ENCODE data around the gene ARHGEF19. TPM values are rescaled to one million over a fixed set of nuclear protein-coding genes. Genes with fewer than 3 reads are reported as not detected.
A peak's percentile ranks its signal among the peaks of the same experiment; 100 is the strongest.

The ARHGEF19 gene
- total RNA-seq, 1 experiment from 2014 or later = 21.6 TPM

- TF ChIP-seq POLR2AphosphoS5 (IDR thresholded peaks at IDR 0.05; ENCODE audit: low read depth, low read length) (no peak), REST (IDR thresholded peaks at IDR 0.05; ENCODE audit: insufficient read depth in 1 of 2, low read depth in 2 of 2, low read length in 1 of 2) (no peak), TCF7L2 (IDR thresholded peaks at IDR 0.05; ENCODE audit: low read depth, low read length) (peak; percentile 84)
- Histone ChIP-seq H3K4me3 (ENCODE audit: low read depth in 2 of 2, low read length in 2 of 2) (no peak overlapping the region), H3K27ac (ENCODE audit: low read length) (peak overlapping the region; percentile 99), H3K36me3 (ENCODE audit: control insufficient read depth, insufficient read depth, low read length) (no peaks in the 10 kb centered on the region), H3K4me1 (ENCODE audit: control insufficient read depth, insufficient read depth, low read length) (peaks cover 90% of the 10 kb centered on the region), H3K27me3 (ENCODE audit: control insufficient read depth, insufficient read depth, low read length) (no peaks in the 10 kb centered on the region), H3K9me3 (ENCODE audit: control insufficient read depth, insufficient read depth, low read depth, low read length) (no peaks in the 10 kb centered on the region)
- ChIA-PET POLR2A (interaction anchor here (0.7 kb wide), 1 partner anchor 8 kb away, joined by 3 read pairs; no protein-coding TSS in a partner anchor), CTCF (interaction anchor here (1.4 kb wide), 1 partner anchor 100 kb away, joined by 3 read pairs; the partner anchor contains the start of gene FAM131C)
- ATAC-seq (peak; percentile 32), DNase-seq (ENCODE audit: low read depth, low spot score) (no peak)
- in situ Hi-C loops (cut with HindIII; ENCODE audit: low pct_unique_long_range_greater_than_20kb, low sequenced_read_pairs) (no loop called here), intact Hi-C loops (cut with micrococcal nuclease; ENCODE audit: unreplicated experiment) (no loop called here)
- BruUV-seq (replicated peaks) = no TSS peak
These were observed 39.4 kb downstream of the ARHGEF19 start for GRCh38 chr1:16172964-16173446.

- Histone ChIP-seq H3K9me3 (ENCODE audit: control insufficient read depth, insufficient read depth, low read depth, low read length) (no peaks in the 10 kb centered on the region), H3K27ac (ENCODE audit: low read length) (peak overlapping the region; percentile 99), H3K4me1 (ENCODE audit: control insufficient read depth, insufficient read depth, low read length) (peaks cover 84% of the 10 kb centered on the region), H3K27me3 (ENCODE audit: control insufficient read depth, insufficient read depth, low read length) (no peaks in the 10 kb centered on the region), H3K36me3 (ENCODE audit: control insufficient read depth, insufficient read depth, low read length) (no peaks in the 10 kb centered on the region), H3K4me3 (ENCODE audit: low read depth in 2 of 2, low read length in 2 of 2) (no peak overlapping the region)
- intact Hi-C loops (cut with micrococcal nuclease; ENCODE audit: unreplicated experiment) (no loop called here), in situ Hi-C loops (cut with HindIII; ENCODE audit: low pct_unique_long_range_greater_than_20kb, low sequenced_read_pairs) (no loop called here)
- ChIA-PET CTCF (interaction anchor here (0.7 to 1.4 kb wide), 2 partner anchors 44 to 99 kb away, joined by 3 read pairs; partner anchors contain the start of gene FAM131C), POLR2A (no interaction called here)
- BruUV-seq (replicated peaks) = no TSS peak
- ATAC-seq (no peak), DNase-seq (ENCODE audit: low read depth, low spot score) (no peak)
- TF ChIP-seq SIN3A (IDR thresholded peaks at IDR 0.05; ENCODE audit: borderline replicate concordance, insufficient read depth, low read depth, low read length) (no peak), CTCF (IDR thresholded peaks at IDR 0.05) (no peak), REST (IDR thresholded peaks at IDR 0.05; ENCODE audit: insufficient read depth in 1 of 2, low read depth in 2 of 2, low read length in 1 of 2) (no peak), TCF7L2 (IDR thresholded peaks at IDR 0.05; ENCODE audit: low read depth, low read length) (no peak), POLR2AphosphoS5 (IDR thresholded peaks at IDR 0.05; ENCODE audit: low read depth, low read length) (no peak)
These were observed 40.1 kb downstream of the ARHGEF19 start for GRCh38 chr1:16172218-16172830.

All from Panc1 (cell line).